Endometrial microvascular endothelial cells (primary cell): Measurements from ENCODE around the gene SLC16A2. TPM values are rescaled to one million over a fixed set of nuclear protein-coding genes. Genes with fewer than 3 reads are reported as not detected.

Experiments used
- total RNA-seq: library from RNA; depleted of rRNA; stranded (reverse); fragments of >200 nt; gene quantifications from one replicate; pipeline ENCODE4 v1.2.3, GENCODE V29; 2015; ENCODE audit errors: inconsistent ontology term

Gene SLC16A2
- total RNA-seq, 1 donor from 2014 or later = under 0.01 TPM

Other genes with a start within 250 kb of the SLC16A2 start
- not detected for gene ZCCHC13, start 117.3 kb upstream of the SLC16A2 start, total RNA-seq
- gene RLIM, start 193.1 kb downstream of the SLC16A2 start, total RNA-seq = 32.0 TPM